SK-N-SH (cell line): ENCODE data around the gene GBX1.

Experiments used
- CHD2 ChIP-seq: fragments of 150-350 bp; IDR thresholded peaks from 2 replicates; pipeline ENCODE4 v1.6.1; 2018; ENCODE audit warnings: low read length; ENCODE audit not compliant: partially characterized antibody
- FOSL2 ChIP-seq: IDR thresholded peaks from 2 replicates; pipeline ENCODE4 v1.4.0; 2012; ENCODE audit warnings: low read depth, mild to moderate bottlenecking, moderate library complexity, borderline replicate concordance
- JUND ChIP-seq: IDR thresholded peaks from 2 replicates; pipeline ENCODE4 v1.4.0; 2012
- MEF2A ChIP-seq: IDR thresholded peaks from 2 replicates; pipeline ENCODE4 v1.4.0; 2012; ENCODE audit warnings: low read depth, borderline replicate concordance
- POLR2AphosphoS5 ChIP-seq: IDR thresholded peaks from 2 replicates; pipeline ENCODE4 v1.6.1; 2012; ENCODE audit warnings: low read depth, low read length
- TF ChIP-seq, protein P1 (sequence below): fragments of 200-600 bp; sonication (generic); IDR thresholded peaks from 2 replicates; pipeline ENCODE4 v1.6.1; 2017; ENCODE audit warnings: antibody characterized with exemption, mild to moderate bottlenecking, moderate library complexity
- TF ChIP-seq, protein P2 (sequence below): IDR thresholded peaks from 2 replicates; pipeline ENCODE4 v1.6.1; 2012; ENCODE audit warnings: mild to moderate bottlenecking, low read depth, low read length, moderate library complexity

DNA sequence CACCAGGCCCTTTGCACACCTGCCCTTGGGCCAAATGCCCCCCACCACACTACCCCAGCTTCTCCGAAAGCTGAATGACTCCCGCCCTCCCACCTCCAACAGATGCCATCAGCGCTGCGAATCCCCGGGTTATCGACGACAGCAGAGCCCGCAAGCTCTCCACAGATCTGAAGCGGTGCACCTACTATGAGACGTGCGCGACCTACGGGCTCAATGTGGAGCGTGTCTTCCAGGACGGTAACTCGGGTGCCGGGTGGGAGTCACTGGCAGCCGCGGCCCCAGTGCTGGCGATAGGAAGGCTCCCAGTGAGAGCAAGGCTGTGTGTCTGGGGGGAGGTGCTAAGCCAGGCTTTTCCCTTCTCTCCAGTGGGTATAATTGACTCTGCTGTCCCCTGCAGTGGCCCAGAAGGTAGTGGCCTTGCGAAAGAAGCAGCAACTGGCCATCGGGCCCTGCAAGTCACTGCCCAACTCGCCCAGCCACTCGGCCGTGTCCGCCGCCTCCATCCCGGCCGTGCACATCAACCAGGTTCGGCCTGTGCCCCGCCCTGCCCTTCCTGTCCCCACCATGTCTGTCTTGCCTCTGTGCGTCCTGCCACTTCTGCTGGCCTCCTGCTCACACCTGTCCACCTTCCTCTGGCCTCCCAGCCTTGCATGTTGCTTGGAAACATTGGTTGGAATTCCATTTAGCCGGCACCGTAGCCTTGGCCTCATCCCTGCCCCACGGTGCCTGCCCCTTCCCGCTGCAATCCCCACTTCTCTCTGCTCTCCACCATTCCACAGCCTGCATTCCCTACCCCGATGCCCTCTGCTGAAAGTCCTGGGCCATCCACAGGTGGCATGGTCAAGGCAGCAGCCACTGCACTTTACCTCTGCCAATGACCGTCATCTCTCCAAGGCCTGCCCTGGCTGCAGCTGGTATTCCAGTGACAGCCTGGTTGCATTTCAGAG lies 49.1 kb downstream of the GBX1 start:
- TF ChIP-seq, protein P1, sequence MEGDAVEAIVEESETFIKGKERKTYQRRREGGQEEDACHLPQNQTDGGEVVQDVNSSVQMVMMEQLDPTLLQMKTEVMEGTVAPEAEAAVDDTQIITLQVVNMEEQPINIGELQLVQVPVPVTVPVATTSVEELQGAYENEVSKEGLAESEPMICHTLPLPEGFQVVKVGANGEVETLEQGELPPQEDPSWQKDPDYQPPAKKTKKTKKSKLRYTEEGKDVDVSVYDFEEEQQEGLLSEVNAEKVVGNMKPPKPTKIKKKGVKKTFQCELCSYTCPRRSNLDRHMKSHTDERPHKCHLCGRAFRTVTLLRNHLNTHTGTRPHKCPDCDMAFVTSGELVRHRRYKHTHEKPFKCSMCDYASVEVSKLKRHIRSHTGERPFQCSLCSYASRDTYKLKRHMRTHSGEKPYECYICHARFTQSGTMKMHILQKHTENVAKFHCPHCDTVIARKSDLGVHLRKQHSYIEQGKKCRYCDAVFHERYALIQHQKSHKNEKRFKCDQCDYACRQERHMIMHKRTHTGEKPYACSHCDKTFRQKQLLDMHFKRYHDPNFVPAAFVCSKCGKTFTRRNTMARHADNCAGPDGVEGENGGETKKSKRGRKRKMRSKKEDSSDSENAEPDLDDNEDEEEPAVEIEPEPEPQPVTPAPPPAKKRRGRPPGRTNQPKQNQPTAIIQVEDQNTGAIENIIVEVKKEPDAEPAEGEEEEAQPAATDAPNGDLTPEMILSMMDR, result no peak
- no peak for TF ChIP-seq MEF2A
- TF ChIP-seq POLR2AphosphoS5, result no peak
- no peak for TF ChIP-seq CHD2
- TF ChIP-seq, protein P2, sequence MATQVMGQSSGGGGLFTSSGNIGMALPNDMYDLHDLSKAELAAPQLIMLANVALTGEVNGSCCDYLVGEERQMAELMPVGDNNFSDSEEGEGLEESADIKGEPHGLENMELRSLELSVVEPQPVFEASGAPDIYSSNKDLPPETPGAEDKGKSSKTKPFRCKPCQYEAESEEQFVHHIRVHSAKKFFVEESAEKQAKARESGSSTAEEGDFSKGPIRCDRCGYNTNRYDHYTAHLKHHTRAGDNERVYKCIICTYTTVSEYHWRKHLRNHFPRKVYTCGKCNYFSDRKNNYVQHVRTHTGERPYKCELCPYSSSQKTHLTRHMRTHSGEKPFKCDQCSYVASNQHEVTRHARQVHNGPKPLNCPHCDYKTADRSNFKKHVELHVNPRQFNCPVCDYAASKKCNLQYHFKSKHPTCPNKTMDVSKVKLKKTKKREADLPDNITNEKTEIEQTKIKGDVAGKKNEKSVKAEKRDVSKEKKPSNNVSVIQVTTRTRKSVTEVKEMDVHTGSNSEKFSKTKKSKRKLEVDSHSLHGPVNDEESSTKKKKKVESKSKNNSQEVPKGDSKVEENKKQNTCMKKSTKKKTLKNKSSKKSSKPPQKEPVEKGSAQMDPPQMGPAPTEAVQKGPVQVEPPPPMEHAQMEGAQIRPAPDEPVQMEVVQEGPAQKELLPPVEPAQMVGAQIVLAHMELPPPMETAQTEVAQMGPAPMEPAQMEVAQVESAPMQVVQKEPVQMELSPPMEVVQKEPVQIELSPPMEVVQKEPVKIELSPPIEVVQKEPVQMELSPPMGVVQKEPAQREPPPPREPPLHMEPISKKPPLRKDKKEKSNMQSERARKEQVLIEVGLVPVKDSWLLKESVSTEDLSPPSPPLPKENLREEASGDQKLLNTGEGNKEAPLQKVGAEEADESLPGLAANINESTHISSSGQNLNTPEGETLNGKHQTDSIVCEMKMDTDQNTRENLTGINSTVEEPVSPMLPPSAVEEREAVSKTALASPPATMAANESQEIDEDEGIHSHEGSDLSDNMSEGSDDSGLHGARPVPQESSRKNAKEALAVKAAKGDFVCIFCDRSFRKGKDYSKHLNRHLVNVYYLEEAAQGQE, result no peak
- no peak for TF ChIP-seq JUND
- no peak for TF ChIP-seq FOSL2
